NT2/D1 (cell line): ENCODE data around the gene SPSB2.

Experiments used
- YY1 ChIP-seq: IDR thresholded peaks from 2 replicates; pipeline ENCODE4 v1.6.1; 2011; ENCODE audit not compliant: insufficient read length, insufficient read depth
- ZNF274 ChIP-seq: IDR thresholded peaks from 2 replicates; pipeline ENCODE4 v1.6.1; 2011; ENCODE audit warnings: mild to moderate bottlenecking, low read depth, low read length

DNA sequence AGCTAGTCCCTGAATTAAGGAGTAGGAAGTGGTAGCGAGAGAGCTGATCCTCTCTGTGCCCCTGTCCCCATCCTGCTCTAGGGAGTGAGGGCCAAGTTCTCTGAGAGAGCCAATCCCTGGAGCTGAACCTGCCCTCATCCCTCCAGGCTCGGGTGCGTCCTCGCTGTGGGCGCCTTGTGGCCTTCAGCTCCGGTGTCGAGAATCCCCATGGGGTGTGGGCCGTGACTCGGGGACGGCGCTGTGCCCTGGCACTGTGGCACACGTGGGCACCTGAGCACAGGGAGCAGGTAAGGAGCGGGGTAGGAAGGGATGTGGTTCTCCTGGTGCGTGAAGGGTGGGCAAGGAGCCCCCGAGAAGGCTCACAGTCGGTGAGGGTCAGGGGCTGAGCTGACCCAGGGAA lies 34.2 kb downstream of the SPSB2 start:
- TF ChIP-seq YY1 (no peak), ZNF274 (no peak)
